GM19468 (cell line): ENCODE measurements around the gene DMRTC2.
"Not testable (repeated sequence)": the region's sequence is repeated elsewhere in the genome, so short reads cannot be mapped to it uniquely, and the experiment has no call there.

Experiments used
- ATAC-seq: cut with Tn5 transposase; IDR thresholded peaks from one replicate; pipeline ENCODE4 v1.9.1; 2021; ENCODE audit warnings: mild to moderate bottlenecking, moderate library complexity, moderate number of reproducible peaks; ENCODE audit not compliant: unreplicated experiment; ENCODE audit errors: extremely low read depth

DMRTC2 gene

DNA sequence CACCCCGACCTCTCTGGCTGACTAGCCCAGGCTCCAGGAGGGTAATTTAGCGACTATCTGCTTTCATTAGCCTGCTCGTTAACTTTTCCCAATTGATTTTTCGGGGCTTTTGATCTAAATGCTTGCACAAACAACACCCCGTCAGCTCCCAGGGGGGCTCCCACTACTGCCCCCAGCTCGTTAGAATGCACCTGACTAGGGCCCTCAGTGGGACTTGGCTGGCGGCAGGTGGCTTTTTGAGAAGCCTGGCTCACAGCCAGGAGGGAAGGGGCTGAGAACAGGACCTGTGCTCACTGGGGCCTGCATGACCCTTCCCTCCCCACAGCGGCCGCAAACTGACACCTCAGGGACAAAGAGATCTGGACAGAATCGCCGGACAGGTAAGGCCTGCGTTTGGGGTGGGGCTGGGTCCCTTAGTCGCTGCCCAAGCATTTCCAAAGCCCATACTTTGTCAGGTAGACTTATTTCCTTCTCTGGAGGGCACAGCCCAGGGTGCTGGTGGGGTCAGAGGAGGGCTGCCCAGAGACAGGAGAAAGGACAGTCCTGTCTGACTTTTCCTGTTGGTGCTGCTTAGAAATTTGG, 24.6 kb downstream of the DMRTC2 start:
- no peak for ATAC-seq

DNA sequence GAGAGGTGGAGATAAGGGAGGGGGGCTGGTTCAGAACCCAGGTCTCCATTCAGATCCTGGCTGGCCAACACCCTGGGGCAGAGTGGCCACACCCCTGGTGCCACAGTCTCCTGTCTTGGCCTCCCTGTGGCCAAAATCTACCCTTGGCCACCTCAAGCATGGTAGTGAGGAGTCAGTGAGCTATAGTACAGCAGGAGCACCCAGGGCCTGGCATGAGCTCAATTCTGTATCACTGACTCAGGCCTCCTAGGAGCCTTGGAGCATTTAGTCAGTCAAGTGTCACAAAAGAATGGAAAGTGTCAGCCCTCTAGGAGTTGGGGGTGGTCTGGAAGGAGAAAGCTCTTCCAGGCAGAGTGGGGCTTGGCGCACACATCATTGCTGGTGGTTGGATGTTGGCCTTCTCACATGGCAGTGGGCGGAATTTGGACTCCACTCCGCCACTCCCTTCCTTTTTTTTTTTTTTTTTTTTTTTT, 25.6 kb downstream of the DMRTC2 start:
- no peak for ATAC-seq

DNA sequence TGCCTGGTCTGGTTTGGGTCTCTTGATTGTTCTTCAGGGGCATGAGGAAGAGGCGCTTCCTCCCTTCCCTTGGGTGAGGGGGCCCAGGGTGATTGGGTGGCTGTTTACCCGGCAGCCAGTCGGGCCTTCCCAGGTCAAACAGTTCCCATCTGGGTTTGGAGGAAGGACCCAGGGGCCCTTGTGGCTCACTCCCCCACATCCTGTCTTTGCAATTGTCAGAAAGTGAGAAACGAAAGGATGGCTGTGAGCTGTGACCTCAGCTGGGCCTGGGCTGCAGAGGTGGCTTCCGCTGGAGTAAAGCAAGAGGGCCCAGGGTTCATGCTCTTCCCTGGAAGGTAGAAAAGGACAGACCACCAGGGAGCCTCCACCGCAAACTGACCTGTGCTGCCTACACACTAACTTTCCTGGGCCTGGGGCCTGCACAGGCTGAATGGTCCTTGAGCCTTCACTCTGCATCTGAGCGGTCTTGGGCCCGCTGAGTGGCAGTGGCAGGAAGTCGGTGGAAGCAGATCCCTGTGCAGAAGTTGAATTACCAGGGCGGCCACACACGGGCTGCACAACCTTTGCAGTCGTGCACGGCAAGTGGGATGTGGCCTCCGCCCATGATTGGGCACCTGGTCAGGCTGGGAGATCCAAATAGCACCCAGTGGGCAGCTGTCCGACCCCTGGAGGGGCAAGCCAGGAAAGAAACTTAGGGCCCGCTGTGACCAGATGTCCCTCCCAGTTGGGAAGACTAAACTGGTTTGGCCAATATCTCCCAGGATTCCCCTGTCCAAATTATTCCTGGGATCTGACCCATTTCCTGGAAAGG, 26.9 kb downstream of the DMRTC2 start:
- no peak for ATAC-seq

DNA sequence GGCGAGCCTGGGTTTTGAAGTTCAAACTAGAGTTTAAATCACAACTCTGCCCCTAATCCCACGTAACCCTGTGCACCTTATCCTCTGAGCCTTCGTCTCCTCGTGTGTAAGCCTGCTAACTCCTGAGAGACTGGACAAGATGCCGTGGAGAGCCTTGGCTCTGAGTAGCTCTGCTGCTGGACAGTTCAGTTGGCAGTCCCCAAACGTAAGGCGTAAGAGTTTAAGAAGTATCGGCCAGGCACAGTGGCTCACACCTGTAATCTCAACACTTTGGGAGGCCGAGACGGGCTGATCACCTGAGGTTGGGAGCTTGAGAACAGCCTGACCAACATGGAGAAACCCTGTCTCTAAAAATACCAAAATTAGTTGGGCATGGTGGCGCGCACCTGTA, 27.5 kb downstream of the DMRTC2 start:
- ATAC-seq, result no peak

DNA sequence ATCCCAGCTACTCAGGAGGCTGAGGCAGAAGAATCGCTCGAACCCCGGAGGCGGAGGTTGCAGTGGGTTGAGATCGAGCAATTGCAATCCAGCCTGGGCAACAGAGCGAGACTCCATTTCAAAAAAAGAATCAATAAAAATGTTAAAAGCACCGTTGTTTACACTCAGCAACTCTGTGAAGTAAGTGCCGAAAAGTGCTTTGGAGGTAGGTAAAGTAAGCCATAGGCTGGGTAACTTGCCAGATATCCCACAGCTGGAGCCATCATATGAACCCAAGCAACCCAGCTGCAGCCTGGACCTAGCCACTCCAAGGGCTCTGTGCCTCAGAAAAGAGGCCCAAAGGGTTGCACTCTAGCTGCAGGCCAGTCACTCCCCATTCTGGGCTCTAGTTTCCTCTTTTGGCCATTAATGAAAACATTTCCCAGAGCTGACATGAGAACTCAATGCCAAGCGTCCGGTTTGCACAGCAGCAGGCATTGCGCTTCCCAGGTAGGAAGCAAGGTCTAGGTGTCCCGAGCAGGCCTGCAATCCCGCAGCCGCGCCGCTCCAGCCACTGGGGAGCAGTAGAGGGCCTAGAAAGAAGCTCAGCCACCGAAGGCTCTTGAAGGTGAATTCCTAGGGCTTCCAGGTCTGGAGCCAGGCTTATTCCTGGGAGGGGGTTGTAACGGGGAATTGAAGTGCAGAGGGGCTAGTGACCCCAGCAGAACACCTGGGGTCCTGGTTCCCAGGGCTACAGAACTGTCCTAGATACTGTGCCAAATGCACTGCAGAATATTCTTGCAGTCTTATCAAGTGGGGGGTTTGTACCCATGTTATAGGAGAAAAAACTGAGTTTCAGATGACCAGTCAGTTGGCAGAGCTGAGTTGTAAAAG, 28.2 kb downstream of the DMRTC2 start:
- no peak for ATAC-seq

DNA sequence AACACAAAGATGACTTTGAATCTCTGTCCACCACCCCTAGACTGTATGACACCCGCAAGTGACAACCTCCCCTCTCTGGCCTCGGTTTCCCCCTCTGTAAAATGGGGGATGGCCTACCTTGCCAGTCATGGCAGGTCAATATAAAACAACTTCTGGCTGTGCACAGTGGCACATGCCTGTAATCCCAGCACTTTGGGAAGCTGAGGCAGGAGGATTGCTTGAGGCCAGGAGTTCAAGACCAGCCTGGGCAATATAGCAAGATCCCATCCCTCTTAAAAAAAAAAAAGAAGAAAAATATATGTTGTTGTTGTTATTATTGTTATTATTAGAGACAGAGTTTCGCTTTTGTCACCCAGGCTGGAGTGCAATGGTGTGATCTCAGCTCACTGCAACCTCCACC, 31.1 kb downstream of the DMRTC2 start:
- ATAC-seq, result not testable (repeated sequence)

DNA sequence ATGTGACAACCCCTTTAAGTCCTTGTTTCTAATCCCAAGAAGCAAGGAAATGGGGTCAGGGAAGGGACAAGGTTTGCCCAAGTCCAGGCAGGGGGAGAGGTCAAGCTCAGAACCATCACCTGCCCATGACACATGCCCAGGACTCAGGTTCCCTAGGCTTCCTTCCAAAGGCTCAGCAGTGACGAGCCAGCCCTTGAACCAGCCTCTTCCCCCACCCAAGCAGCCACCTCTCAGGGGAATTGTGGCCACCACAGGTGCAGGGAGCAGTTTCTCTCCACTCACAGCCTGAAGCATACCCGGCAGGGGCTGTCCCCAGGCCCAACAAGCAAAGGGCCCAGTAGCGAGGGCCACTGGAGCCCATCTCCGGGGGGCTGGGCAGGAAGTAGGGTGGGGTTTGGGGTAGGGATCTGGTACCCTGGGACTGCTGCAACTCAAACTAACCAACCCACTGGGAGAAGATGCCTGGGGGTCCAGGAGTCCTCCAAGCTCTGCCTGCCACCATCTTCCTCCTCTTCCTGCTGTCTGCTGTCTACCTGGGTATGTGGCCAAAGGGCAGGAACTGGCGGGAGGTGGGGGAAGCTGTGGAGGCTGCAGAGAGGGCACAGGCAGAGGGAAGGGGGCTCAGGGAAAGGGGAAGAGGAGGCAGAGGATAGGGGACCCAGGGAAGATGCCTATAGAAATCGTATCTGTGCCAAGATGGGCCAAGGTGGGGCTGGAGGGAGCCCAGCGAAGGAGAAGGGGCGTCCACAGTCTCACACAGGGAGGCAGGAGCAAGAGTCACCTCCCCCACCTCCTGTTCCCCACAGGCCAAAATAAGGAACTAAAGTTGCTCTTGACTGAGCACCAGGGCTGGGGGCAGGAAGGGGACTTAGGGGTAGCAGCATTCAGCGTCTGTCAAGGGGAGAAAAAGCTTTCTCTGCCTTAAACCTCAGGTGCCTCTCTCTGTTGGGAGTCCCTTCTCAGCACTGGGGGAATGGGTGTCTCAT, 32.3 kb downstream of the DMRTC2 start, which contains the start of gene CD79A:
Gene CD79A (plus strand): TSS at position 433 of the 986 bp plus-strand sequence. CDS start 26 bp downstream, at position 459.
- peak; percentile 62 for ATAC-seq

DNA sequence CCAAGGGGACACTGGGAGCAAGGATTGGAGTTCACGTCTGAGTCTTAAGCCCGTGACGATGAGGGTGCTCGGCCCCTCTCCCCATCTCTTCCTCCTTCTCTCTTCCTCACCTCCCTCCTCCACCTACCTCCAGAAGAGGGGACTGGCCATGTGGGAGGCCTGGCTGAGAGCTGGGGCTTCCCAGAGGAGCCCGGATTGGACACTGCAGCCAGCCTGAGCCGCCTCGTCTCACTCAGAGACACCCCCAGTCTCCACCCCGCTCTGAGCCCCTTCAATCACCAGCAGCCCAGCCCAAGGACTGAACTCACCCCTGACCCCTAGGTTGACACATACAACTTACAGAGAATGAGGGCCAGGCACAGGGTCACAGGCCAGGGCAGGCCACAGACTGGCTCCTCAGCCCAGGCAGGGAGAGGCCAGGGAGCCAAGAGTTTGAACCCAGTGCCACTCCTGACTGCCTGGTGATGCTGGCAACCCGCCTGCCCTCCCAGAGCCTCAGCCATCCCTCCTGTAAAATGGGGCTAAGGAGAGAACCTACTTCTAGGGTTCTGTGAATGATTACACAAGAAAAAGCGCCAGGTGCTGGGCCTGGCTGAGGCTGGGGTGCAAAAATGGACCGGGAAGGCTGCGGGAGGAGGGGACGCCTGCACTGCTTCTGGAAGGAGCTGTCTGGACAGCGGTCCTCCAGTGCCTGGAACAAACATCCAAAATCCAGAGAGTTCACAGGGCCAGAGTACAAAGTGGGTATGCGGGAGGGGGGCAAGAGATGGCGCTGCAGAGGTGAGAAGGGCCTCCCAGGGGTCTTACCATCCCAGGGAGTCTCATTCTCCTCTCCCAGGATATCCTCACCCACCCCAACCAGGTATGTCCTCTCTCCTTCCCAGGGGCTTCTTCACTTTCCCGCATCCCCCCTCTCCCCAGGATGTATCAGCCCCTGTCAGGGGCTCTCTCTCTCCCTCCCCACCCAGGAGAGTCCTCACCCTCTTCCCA, 33.4 kb downstream of the DMRTC2 start:
- ATAC-seq, result no peak

DNA sequence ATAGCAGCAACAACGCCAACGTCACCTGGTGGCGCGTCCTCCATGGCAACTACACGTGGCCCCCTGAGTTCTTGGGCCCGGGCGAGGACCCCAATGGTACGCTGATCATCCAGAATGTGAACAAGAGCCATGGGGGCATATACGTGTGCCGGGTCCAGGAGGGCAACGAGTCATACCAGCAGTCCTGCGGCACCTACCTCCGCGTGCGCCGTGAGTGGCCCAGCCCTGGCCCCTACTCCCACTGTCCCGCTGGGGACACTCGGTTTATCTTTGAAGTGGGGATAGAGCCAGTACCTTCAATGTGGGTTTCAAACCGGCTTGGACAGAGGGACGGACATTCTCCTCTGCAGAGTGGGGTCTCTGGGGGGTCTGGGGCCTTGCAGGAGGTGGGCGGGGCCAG, 34.2 kb downstream of the DMRTC2 start:
- no peak for ATAC-seq

DNA sequence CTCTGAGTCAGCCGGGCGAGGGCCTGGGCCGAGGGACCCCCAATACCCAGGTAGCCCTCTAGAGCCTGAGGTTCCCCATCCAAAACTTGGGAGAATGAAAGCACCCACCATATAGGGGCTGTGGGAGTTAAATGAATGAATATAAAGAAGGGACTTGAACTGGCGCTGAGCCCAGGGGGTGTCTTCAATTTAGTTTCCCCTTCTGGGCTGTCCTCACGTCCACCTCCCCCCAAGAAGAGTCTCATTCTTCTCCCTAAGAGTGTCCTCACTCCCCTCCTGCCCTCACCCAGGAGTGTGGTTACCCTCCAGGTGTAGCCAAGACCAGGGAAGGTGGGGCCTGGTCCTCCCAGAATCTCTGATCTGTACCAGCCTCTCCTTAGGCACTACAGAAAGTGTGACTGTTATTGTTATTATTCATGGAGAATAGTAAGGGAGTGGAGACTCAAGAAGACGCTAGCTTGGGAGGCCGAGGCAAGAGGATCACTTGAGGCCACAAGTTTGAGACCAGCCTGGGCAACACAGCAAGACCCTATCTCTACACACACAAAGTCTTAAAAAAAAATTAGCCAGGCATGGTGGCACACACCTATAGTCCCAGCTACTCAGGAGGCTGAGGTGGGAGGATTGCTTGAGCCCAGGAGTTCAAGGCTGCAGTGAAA, 35.0 kb downstream of the DMRTC2 start:
- ATAC-seq, result no peak

DNA sequence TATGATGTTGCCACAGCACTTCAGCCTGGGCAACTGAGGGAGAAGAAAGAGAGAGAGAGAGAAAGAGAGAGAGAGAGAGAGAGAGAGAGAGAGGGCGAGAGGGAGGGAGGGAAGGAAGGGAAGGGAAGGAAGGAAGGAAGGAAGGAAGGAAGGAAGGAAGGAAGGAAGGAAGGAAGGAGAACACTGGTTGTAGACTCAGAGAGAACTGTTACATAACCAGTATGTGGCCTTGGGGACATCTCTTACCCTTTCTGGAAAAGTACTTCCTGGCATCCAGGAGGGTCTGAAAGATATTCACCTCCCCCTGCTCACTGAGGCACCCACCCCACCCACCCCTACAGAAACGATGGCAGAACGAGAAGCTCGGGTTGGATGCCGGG, 35.5 kb downstream of the DMRTC2 start:
- ATAC-seq, result no peak

DNA sequence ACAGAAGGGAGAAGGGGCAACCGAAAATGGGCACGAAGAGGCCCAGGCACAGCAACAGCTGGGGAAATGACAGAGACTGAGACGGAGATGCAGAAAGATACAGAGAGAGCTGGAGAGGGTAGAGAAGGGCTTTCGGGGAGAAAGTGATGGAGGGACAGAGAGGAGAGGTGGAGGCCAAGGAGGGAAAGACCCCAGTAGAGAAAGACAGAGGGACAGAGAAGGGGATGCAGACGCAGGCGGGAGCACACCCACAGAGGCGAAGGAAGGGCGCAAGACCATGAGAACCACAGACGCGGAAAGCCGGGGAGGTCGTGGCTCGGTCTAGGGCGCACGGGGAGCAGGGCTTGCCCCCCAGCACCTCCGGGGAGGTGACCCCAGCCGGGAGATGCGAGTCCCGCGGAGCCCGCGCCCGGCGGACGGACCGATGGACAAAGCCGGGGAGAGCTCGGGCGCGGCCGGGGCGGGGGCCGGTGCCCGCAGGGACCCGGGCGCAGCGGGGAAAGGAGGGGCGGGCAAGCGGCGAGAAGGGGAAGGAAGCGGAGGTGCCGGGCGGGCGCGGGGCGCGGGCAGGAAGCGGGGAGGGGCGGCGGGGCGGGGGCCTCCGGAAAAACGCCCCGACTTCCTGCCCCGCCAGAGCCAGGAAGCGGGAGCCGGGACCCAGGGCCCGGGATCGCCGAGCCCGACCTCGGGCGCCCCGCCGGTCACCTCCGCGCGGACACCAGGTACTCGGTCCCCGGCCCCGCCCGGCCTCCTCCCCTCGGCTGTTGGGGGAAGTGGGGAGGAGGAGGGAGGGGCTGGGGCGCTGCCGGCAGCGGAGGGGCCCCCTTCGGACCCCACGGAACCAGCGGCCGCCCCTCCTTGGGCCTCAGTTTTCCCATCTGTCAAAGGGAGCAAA, 38.0 kb downstream of the DMRTC2 start, which contains the start of gene ARHGEF1:
Gene ARHGEF1 (plus strand): TSS at position 617 of the 895 bp plus-strand sequence. CDS start 4,899 bp downstream, outside the sequence.
- no peak for ATAC-seq

DNA sequence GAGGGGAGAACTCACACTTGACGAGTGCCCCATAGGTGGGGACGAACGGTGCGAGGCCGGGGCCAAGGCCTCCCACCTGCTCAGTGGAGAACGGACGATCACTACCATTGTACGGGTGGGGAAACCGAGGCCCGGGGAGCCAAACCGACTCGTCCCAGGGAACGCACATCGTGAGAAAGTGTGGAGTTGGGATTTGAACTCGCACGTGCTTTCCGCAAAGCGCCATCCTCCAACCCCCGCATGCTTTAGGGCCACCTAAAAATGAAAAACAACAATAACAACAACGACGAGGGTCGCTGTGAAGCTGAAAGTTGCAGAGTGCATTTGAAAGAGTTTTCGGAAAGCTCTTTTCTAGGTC, 38.6 kb downstream of the DMRTC2 start:
- no peak for ATAC-seq

DNA sequence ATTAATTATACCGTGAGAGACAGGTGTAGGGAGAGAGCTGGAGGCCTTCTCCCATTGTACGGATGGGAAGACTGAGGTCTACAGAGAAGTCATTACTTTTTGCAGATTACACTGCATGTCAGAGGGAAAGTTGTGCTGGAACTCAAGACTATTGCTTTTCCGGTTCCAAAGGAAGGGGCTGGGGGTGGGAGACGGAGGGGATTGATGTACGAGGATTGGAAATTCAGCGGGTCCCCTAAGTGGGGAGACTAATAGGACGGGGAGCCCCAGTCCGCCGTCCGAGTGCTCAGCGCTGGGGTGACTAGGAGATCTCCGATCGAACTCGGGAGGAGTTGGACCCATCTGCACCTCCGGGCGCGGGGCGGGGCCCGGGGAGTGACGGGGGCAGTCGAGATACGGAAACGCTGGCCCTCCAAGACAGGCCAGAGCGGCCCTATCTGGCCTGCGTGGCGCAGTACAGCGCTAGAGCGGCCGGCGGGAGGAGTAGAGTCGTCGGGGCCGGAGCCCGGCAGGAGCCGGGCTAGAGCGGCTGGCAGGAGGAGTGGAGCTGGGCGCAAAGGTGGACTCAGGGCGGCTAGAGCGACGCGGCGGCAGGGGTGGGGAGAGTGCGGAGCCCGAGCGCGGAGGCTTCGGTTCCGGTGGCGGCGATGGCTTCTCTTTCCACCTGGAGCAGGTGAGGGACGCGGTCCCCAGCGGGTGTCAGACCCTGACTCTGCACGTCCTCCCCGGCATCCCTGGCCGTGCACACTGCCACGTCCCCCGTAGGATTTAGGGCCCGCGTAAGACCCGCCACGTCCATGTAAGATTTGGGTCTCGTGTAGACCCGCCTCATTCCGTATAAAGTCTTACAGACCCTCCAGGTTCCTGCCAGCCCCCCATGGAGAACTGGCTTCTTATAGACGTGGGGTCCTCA, 39.2 kb downstream of the DMRTC2 start:
- ATAC-seq, result peak; percentile 75

DNA sequence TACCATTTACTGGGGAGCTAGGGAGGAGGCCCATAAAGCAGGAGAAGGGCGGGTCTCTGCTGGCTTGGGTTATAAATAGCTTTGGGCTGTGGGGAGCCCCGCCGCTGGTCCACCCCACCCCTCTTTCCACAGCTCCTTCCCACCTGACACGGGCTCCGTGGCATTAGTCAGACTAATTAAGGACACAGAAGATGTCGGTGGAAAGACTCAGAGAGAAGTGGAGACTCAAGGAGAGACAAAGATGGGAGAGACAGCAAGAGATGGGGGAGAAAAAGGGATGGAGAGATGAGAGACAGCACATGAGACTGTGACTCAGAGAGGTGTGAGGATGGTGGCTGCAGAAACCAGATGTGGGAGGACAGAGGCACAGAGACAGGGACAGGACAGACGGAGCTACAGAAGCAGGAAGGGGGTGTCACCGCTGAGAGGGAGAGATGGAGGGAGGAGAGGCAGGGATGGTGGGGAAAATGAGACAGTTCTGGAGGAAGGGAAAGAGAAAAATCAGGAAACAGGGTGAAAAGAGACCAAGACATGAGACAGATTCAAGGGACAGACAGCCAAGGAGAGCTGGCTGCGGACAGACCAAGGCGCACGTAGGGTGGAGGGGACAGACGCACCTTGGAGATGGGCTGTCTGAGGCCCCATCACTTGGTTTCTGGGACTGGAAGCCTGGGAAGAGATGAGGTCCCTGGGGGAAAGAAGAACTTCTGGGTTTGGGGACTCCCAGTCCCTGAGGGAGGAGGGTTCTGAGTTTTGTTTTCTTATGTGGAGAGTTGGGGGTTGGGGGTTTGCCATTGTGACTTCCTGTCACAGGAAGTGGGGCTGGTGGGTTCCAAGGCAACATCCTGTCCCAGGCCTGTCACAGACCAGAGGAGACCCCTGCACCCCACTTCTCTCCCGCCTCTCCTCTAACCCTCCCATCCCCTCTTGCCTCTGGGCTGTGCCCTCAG, 42.2 kb downstream of the DMRTC2 start:
- ATAC-seq, result no peak
